T-helper 2 cell (primary cell): ENCODE data around the gene CCDC192.

Experiments
- DNase-seq, 5 experiments: peaks; one replicate each; pipeline versions ENCODE4 v3.0.0 to v3.0.0-alpha.2; 2012 to 2022

CCDC192 gene

GRCh38 chr5:127928053-127928452 is 224.9 kb downstream of the CCDC192 start:
- no peak for DNase-seq

DNA sequence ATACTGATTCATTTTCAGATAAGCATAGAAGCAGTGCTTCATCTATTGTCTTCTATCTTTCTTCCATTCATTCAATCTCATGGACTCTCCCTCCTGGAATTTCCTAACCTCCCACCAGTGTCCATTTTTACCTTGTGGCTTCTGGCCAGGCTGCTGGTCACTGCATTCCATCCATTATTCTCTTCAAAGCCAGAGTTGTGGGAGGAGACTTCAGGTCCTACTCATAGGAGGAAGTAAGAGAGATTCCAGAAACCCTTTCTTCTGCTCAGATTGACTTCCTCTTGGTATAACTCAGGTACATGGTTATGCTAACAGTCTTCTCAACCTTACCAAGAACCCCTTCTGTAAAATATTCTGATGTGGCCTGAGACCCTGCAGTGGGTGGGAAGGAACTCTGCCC is 227.1 kb downstream of the CCDC192 start:
- no peak for DNase-seq

GRCh38 chr5:127931396-127931795 is 228.2 kb downstream of the CCDC192 start:
- DNase-seq, result no peak

GRCh38 chr5:127933348-127933747 is 230.2 kb downstream of the CCDC192 start:
- DNase-seq, result no peak

- no peak for DNase-seq
These were observed 231.6 kb downstream of the CCDC192 start for GRCh38 chr5:127934791-127935256.

DNA sequence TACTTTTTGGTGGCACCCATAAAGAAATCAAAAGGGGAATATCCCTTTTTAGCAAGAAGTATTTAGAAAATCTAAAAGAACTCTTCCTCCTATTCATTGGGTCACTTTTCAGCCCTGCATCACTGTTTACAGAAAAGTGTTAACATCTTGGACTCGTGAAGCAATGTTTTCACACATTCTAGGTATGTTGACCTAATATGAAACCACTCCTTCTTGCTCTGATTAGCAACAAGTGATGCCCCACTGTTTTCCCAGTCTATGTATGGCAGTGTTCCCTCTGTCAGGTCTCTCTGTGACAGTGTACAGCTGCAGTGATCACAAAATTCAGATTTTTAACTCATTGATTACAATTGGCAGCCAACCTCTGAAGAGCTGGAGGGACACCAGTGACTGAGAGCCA is 232.2 kb downstream of the CCDC192 start:
- no peak for DNase-seq

GRCh38 chr5:127936439-127936972 is 233.3 kb downstream of the CCDC192 start:
- peak in 2 of 5 experiments; percentile 8 to 80 for DNase-seq

DNA sequence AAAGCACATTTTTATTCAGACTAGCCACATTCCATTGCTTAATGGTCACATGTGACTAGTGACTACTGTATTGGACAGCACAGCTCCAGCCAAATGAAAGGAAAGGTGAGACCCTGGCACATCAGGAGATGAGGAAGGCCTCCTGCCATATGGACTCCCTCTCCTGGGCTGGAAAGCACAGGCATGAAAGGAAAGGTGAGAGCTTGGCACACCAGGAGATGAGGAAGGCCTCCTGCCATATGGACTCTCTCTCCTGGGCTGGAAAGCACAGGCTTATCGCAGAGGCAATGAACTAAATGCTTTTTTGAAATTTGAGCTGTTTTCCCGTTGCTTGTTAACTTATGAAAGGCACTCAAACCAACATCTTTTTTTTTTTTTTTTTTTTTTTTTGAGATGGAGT is 235.6 kb downstream of the CCDC192 start:
- no peak for DNase-seq

DNA sequence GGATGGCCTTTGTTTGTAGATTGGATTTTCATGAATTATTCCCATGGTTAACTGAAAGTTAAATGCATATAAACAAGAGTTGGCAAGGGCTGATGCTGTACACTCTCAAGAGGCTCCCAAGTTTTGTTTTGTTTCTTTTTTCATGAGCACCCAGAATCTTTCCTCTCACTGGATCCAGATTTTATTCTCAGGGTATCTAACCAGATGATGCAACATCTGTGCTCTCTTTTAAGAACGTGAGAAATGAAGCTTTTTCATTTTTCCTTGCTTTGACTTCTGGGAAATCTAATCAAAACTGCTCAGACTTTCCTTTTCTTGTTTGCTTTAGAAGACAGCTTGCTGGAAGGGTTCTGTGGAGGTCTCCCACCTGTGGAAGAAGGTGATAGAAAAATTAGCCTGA is 237.7 kb downstream of the CCDC192 start:
- DNase-seq, result no peak

DNA sequence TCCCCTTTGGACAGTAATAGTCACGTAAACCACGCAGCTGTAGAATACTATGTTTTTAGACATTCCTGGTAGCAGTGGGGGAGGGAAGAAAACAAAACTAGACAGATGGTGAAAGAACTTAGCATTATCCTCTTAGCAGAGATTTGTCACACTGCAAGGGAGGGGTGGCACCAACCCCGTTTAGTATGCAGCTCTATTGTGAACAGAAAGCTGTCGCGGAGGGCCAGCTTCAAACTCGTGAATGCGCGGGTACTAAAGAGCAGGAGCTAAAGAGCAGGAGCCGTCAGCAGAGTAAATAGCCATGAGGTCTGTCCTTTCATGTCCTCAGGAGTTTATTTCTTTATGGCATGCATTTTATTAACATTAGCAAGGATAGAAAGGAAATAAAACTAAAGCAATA is 238.5 kb downstream of the CCDC192 start:
- no peak for DNase-seq

DNA sequence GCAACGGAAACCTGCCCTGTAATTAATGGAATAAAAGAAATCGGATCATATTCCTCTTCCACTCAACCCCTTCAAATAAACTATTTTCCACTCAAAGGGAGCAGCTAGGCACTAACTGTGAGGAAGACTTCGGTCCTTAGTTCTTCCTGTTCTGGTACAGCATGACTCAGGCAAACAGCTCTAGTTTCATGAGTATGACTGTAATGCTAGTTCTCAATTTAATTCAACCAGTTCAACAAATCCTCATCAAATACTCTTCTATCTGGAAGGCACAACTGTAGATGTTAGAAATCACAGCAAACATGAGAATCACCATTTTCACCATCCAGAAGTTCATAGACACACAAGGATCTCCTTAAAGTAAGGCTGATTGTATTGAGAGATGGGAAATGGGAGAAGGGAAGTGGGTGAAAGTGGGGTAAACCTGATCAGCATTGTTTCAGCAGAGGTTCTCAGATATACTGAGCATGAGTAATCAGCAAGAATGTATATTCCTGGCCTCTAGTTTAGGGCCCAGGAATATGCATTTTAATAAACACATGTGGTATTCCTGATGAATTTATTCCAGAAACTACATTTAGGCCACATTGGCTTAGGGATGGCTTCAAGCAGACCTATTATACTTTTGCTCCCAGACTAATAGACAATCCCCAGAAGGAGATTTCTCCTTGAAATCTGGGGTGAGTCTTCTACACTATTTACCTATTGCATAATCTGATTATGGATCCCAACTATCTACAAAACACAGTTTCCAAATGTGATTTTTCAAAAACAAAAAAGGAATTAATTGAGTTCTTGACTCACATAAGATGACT is 239.3 kb downstream of the CCDC192 start:
- DNase-seq, result no peak

DNA sequence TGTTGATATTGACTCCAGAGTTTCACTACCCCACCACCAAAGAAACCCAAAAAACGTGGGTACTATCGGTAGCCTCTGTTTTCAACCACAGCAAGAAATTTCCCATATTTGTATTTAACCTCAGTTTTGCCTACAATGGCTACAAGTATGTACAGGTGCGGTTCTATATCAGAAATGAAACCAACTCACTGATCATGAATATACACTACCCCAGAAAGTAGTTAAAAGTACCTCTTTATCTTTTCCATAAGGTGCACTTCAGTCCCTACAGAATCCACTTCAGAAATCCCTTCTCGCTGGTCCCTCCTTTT is 239.8 kb downstream of the CCDC192 start:
- no peak for DNase-seq

DNA sequence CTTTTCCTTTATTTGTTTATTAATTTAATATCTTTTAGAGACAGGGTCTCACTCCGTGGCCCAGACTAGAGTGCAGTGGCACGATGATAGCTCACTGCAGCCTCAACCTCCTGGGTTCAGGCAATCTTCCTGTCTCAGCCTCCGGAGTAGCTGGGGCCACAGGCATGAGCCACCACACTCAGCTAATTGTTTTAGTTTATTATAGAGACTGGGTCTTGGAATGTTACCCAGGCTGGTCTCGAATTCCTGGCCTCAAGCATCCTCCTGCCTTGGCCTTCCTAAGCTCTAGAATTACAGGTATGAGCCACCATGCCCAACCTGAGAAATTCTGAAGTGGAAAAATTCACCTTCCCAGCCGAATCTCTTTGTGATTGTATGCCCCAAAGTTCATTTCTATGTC is 240.9 kb downstream of the CCDC192 start:
- no peak for DNase-seq

DNA sequence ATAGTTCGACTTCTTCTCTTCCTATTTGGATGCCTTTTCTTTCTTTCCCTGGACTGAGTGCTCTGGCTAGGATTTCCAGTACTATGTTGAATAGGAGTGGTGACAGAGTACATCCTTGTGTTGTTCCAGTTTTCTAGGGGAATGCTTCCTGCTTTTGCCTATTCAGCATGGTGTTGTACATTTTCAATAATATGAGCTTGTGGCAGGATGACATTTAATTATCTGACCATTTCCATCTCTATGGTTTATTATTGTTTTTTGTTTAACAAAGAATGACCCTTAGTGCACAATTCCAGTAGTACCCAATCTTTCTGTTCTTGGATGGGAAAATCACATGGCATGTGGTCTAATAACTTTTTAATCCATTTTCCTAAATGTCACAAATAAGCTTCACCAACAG is 244.8 kb downstream of the CCDC192 start:
- DNase-seq, result no peak

DNA sequence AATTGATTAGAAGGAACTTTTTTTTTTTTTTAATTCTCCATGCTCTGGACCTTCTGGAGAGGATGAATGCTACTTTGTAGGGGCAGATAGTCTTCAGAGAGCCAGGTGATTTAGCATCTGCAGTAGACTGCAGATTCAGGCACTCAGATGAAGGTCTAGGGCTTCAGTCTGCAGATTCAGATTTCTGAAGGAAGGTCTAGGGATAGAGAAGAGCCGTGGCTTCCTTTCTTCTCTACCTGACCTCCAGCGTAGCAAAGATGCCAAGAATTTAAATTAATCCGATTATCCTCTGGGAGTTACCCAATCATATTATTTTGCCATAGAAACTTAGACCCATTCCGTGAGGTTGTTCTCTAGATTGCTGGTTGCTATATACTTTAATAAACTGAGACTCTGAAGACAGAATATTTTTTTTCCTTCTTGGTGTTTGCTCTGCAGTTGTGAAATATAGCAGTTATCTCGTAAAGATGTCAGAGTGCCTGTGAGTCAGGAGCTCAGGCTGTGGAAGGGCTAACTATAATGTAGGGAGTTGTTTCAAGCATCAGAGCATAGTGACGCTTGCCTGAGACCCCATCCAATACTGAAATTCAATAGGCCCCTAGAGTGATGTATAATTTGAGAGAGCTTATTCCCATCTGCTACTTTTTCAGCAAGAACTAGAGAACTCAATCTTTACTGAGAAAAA is 247.7 kb downstream of the CCDC192 start:
- DNase-seq, result no peak

- DNase-seq, result no peak
These were observed 248.6 kb downstream of the CCDC192 start for GRCh38 chr5:127951791-127952190.

DNA sequence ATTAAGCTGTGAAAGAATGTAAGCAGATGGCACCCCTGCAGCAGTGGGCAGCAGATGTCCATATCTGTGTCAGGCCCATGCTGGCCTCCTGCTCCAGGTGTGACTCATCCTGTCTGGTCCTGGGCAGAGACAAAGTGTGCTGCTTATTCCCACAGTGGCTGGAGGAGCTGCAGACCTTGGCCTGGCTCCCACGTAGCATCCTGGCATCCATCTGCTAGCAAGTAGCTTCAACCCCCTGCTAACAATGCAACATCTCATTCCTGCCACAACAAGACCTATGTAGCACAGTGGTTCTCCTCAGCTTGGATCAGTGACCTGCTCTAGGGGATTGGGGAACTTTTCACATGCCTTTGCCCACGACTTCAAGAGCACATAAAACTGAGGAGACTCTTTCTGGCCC is 254.0 kb downstream of the CCDC192 start:
- no peak for DNase-seq

GRCh38 chr5:127957701-127958239 is 254.6 kb downstream of the CCDC192 start:
- DNase-seq, result no peak

DNA sequence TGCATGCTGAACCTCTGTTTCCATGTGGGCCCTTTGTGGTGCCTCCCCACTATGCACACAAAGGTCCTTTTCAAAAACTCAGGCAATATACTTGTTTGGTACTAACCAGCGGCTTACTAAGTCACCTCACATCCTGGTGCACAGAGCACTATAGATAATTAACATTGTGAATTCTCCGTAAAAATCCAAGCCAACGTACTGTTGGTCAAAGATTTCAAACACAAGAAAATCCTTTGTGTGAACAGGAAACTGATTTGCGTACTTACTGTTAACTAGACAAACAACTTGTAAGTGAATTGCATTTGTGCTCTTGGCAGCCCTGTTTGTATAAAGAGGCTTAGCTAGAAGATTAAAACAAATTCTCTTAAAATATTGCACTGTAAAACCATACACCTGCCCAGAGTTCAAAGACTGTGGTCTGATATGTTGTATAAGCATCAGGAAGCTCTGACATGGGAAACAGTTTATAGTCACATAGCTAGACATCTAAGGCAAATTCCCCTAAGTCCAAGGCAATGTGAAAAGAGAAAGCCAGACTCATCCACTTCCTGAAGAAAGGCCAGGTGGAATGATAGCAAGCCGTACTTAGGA is 255.3 kb downstream of the CCDC192 start:
- no peak for DNase-seq

GRCh38 chr5:127959152-127959764 is 256.1 kb downstream of the CCDC192 start:
- no peak for DNase-seq

DNA sequence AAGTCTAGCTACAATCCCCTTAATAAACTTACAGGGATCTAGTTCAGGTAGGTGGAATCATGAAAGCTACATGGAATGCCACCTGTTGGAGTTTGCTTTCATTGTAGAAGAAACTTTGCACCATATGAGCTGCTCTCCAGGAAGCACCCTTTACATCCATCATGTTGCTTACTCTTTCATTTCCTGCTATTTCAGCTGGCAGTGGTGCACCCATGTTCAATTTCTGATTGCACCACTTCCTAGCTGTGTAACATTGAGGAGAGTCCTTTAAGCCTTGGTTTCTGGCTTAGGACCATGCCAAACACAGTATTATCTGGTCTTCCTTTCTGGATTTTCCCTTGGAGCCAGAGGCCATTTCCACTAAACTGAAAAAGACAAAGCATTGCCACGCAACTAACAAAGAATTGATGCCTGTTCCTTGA is 257.1 kb downstream of the CCDC192 start:
- no peak for DNase-seq

- no peak for DNase-seq
These were observed 258.0 kb downstream of the CCDC192 start for GRCh38 chr5:127961006-127961762.
